ENCODE results near the gene RND3.

DNA sequence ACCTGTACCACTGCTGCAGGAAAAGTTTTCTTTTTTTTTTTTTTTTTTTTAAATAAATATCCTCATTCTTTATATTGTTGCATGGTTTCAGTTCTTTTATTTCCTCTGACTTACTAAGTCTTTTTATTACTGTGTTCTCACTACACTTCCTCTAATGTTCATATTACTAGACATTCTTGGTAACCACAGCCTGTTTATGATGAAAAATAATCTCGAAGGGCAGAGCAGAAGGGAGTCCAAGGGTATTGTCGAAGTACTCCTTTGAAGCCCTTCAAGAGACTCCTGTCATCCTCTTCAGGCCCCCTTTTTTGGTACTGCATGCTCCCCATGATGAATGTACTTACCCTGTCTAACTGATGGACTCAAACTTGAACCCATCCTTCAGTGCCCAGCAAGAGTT, 61.2 kb downstream of the RND3 start:
- TF ChIP-seq POLR2A (IDR thresholded peaks at IDR 0.05; ENCODE audit: low read depth, low read length) (no peak), POU2F2 (IDR thresholded peaks at IDR 0.05; ENCODE audit: low read depth, low read length) (no peak), POLR2AphosphoS5 (IDR thresholded peaks at IDR 0.05; ENCODE audit: low read depth, low read length) (no peak), TAF1 (IDR thresholded peaks at IDR 0.05; ENCODE audit: low read depth, low read length) (no peak)
